ENCODE results near the gene GATA2. TPM values are rescaled to one million over a fixed set of nuclear protein-coding genes. Genes with fewer than 3 reads are reported as not detected.

Gene GATA2
- 10 to 100 TPM in 1 of 4 donors, 1 to 10 TPM in 3; 2.4 to 10.3 (median 5.4) TPM for total RNA-seq

DNA sequence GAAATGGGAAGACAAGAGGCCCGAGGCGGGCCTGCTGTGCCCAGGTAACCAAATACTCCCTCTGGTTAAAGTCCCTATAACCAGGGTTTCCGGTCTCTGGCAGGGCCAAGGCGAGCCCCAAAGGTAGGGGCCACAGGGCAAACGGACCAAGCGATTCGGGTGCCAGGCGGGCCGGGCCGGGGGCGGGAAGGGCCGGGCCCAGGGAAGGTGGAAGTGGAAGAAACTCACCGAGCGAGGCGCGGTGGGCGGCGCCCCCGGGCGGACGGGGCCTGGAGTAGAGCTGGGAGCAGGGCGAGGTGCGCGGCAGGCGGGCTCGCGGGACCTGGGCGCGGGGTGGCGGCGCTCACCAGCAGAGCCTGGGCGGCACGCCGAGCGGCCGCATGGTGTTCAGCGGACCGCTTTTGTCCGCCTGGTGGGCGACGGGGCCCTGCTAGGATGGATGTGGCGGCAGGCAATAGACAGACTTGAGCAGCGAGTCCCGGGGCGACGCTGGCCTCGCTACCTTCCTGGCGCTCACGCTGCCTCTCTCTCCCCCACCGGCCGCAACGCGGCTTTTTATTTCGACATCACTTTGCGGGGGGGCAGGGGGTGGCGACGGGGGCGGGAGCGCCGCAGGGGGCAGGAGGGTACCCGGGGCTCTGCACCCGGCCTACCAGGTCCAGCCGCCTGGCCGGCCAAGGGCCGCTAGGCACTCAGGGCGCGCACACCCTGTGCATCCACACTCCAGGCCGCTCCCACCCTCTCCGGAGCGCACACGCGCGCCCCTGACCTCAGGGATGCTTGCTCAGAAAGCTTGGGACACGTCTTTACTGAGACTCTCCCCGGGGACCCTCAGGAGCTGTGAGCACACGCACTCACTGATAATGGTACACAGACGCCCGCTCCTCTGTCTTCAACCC is at the start of gene GATA2:
GATA2 (minus strand) TSS at position 531 of the 899 bp plus-strand sequence. CDS start 6,170 bp downstream, outside the sequence.
- DNase-seq (ENCODE audit: low spot score in 2 of 2): peak; percentile 60 to 74
- Histone ChIP-seq H3K36me3 (no peaks in the 10 kb centered on the region), H3K27ac (no peak within 1 kb of the TSS), H3K9me3 (no peaks in the 10 kb centered on the region), H3K27me3 (peaks cover 100% of the 10 kb centered on the region), H3K4me3 (peak within 1 kb of the TSS; percentile 68), H3K4me1 (peaks cover 61% of the 10 kb centered on the region)
- 27% methylated on average over 22 of the region's 78 CpGs for WGBS
- TF ChIP-seq POLR2A (IDR thresholded peaks at IDR 0.05): no peak
- no peak for TF ChIP-seq POLR2AphosphoS5 (IDR thresholded peaks at IDR 0.05)
- TF ChIP-seq, protein P1, sequence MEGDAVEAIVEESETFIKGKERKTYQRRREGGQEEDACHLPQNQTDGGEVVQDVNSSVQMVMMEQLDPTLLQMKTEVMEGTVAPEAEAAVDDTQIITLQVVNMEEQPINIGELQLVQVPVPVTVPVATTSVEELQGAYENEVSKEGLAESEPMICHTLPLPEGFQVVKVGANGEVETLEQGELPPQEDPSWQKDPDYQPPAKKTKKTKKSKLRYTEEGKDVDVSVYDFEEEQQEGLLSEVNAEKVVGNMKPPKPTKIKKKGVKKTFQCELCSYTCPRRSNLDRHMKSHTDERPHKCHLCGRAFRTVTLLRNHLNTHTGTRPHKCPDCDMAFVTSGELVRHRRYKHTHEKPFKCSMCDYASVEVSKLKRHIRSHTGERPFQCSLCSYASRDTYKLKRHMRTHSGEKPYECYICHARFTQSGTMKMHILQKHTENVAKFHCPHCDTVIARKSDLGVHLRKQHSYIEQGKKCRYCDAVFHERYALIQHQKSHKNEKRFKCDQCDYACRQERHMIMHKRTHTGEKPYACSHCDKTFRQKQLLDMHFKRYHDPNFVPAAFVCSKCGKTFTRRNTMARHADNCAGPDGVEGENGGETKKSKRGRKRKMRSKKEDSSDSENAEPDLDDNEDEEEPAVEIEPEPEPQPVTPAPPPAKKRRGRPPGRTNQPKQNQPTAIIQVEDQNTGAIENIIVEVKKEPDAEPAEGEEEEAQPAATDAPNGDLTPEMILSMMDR (IDR thresholded peaks at IDR 0.05): no peak
- no peak for TF ChIP-seq EP300 (IDR thresholded peaks at IDR 0.05)

DNA sequence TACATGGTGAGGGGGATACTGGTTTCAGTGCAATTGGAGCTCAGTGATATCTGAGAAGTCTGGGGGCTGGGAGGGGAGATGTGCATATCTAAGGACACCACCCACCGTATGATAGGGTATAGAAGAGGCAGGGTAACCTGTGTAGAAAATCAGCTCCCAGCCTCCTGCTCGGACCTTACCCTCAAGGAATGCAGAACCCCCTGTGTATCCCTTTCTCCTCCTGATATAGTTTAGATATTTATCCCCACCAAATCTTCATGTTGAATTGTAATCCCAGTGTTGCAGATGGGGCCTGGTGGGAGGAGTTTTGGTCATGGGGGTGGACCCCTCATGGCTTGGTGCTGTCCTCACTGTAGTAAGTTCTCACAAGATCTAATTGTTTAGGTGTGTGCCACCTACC is 48.2 kb upstream of the GATA2 start:
- Histone ChIP-seq H3K27ac (no peak overlapping the region), H3K4me3 (no peak overlapping the region), H3K36me3 (no peaks in the 10 kb centered on the region), H3K4me1 (no peaks in the 10 kb centered on the region), H3K9me3 (no peaks in the 10 kb centered on the region), H3K27me3 (peaks cover 9% of the 10 kb centered on the region)
- no peak for TF ChIP-seq EP300 (IDR thresholded peaks at IDR 0.05)
- no peak for TF ChIP-seq POLR2AphosphoS5 (IDR thresholded peaks at IDR 0.05)
- TF ChIP-seq POLR2A (IDR thresholded peaks at IDR 0.05): no peak
- TF ChIP-seq, protein P1 (IDR thresholded peaks at IDR 0.05): no peak
- 94% methylated on average over 2 of the region's 2 CpGs for WGBS
- no peak for DNase-seq (ENCODE audit: low spot score in 2 of 2)

DNA sequence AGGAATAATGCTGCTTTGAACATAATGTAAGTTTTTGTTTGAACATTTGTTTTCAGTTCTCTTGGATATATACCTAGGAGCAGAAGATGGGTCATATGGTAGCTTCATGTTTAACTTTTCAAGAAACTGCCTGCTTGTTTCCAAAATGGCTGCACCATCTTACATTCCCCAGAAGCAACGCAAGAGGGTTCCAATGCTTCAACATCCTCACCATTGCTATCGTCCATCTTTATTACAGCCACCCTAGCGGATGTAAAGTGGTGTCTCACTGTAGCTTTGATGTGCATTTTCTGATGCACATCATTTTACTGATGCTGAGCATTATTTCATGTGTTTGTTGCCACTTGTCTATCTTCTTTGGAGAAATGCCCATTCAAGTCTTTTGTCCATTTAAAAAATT is 46.4 kb upstream of the GATA2 start:
- Histone ChIP-seq H3K27me3 (peaks cover 23% of the 10 kb centered on the region), H3K4me1 (no peaks in the 10 kb centered on the region), H3K9me3 (no peaks in the 10 kb centered on the region), H3K36me3 (no peaks in the 10 kb centered on the region), H3K27ac (no peak overlapping the region), H3K4me3 (no peak overlapping the region)
- 90% methylated on average over 3 of the region's 3 CpGs for WGBS
- no peak for DNase-seq (ENCODE audit: low spot score in 2 of 2)
- TF ChIP-seq, protein P1 (IDR thresholded peaks at IDR 0.05): no peak
- TF ChIP-seq POLR2AphosphoS5 (IDR thresholded peaks at IDR 0.05) (no peak), POLR2A (IDR thresholded peaks at IDR 0.05) (no peak), EP300 (IDR thresholded peaks at IDR 0.05) (no peak)

DNA sequence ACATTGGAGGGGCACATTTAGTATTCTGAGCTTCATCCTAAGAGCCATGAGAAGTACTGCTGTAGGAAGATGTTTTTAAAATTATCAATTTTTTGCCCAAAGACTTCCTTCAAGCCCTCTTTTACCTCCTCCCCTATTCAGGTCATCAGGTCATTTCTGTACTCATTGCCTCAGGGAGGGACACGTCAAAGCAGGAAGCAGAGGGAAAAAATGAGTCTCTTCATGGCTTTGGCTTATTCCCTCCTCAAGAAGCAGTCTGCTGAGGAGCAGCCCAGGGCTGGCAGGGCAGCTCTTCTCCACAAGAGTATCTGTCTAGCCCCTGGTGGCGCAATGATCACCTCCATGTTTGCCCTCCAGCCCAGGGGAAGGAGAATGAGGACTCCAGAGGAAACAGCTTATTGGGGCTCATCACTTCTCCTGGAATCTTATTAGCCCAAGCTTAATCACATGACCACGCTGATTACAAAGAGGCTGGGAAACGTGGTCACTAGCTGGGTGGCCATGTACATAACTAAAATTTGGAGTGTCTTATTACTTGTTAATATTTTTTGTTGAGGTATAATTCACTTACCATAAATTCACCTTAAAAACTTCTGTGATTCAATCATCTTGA is 44.2 kb upstream of the GATA2 start:
- Histone ChIP-seq H3K4me1 (no peaks in the 10 kb centered on the region), H3K27ac (no peak overlapping the region), H3K36me3 (no peaks in the 10 kb centered on the region), H3K9me3 (no peaks in the 10 kb centered on the region), H3K27me3 (peaks cover 44% of the 10 kb centered on the region), H3K4me3 (no peak overlapping the region)
- WGBS: 61% methylated on average over 4 of the region's 4 CpGs
- TF ChIP-seq, protein P1 (IDR thresholded peaks at IDR 0.05): no peak
- TF ChIP-seq EP300 (IDR thresholded peaks at IDR 0.05) (no peak), POLR2A (IDR thresholded peaks at IDR 0.05) (no peak), POLR2AphosphoS5 (IDR thresholded peaks at IDR 0.05) (no peak)
- no peak for DNase-seq (ENCODE audit: low spot score in 2 of 2)

All from suprapubic skin (tissue), 4 donors.